Upper lobe of left lung (tissue), 4 donors: Measurements from ENCODE around the gene ZNF654.

Experiments
- CTCF ChIP-seq, 6 experiments: fragments of 450-650 bp in 4 of 6; fragments of 200-600 bp in 2 of 6; sonication (generic) in 2 of 6; IDR thresholded peaks; one replicate each; pipeline ENCODE4 v1.5.1; 2016 to 2019; ENCODE audit warnings: antibody characterized with exemption in 6 of 6
- EP300 ChIP-seq, 4 donors: sonication (generic); formaldehyde crosslinking; IDR thresholded peaks; one replicate each; pipeline ENCODE4 v1.5.1; 2017; ENCODE audit warnings: antibody characterized with exemption in 4 of 4, control low read depth in 2 of 4

- no peak for TF ChIP-seq CTCF (IDR thresholded peaks at IDR 0.05)
- no peak for TF ChIP-seq EP300 (IDR thresholded peaks at IDR 0.05)
These were observed 18.1 kb upstream of the ZNF654 start for GRCh38 chr3:88041005-88041404.
